Kasumi-1 (cell line): ENCODE results near the gene HOXB3.
"Not testable (repeated sequence)": the region's sequence is repeated elsewhere in the genome, so short reads cannot be mapped to it uniquely, and the experiment has no call there.

Experiments
- DNase-seq, 2 experiments: peaks; one replicate each; lab custom pipeline; 2025; lab: John Stamatoyannopoulos, UW

Gene HOXB3

DNA sequence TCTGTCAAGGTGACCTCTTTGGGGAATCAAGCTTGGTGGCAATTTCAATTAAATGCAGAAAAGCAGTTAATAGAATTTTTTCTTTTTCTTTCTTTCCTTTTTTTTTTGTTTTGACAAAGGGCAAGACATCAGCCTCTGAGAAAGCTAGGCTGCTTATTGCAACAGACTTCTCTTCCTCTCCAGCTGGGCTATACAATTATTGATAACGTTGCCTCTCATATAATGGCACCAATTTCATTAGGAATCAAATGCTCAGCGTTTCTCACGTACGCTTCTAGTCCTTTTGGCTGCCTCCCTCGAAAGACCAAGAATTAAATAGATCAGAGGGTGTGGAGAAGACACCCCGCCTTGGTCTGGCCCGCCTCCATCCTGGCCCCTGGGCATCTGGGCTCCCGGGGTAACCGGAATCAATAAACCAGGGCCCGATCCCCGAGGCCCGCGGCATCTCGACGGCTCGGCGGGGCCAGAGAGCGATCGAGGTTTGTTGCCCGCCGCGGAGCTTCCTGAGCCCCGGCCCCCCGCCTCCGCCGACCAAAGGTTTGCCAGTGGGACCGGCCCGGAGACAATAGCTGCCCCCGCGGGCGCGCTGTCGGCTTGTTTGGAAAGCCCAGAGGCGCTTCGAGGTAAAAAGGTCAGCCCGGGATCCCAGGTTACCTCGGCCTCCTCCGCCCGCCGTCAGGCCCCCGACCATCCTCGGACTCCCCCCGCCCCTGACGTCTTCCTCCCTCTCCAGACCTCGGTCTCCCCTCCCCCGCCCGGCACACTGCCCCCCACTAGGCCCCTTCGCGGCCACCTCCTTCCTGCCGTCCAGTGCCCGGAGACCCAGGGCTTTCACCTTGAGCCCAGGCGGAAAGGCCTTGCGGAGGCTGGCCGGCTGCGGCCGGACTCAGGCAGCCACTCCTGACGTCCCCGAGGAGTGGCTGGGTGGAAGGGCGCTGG is 63.2 kb downstream of the HOXB3 start:
- no peak for DNase-seq

DNA sequence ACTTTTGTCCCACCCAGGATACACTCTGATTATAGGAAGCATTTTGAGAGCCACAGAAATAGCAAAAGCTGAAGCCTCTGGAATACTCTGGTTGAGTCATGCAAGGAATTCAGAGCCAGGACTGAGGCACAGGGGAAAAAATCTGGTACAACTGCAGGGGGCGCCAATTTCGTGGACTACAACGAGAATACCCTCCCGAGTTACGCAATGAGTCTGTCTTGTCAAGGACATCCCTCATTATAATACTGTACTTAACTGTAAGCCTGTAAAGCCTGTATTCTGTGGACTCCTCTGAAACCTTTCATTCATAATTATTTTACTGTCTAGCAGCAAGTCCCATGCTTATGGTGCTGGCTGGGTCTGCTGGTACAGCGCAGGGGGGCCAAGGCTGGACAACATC is 67.0 kb downstream of the HOXB3 start:
- no peak for DNase-seq

DNA sequence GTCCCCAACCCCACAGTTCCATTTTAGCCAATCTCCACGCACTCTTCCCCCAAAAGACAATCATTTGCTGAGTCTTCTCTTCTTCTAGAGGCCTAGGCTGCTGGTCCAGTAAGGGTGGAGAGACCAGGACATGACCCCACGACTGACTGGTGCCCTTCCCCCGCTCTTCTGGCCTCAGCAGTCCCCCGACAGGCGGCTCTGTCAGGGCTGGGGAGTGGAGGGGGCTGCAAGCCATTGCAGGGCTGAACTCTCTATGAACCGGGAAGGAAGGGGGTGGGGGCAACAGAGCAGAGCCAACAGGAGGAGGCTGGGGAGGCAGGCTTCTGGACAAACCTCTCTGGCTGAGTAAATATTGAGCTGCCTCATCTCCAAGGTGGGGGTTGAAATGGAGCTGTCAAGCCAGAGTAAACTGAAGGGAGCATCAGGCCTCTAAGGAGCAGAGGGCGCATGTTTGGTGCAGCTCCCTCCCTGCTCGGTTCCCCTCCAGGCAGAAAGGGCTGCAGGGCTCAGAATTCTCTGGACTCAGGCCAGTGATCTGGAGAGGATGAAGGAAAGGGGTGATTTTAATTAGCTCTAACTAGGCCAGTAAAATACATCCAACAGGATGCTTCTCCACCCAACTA is 67.9 kb downstream of the HOXB3 start:
- no peak for DNase-seq

DNA sequence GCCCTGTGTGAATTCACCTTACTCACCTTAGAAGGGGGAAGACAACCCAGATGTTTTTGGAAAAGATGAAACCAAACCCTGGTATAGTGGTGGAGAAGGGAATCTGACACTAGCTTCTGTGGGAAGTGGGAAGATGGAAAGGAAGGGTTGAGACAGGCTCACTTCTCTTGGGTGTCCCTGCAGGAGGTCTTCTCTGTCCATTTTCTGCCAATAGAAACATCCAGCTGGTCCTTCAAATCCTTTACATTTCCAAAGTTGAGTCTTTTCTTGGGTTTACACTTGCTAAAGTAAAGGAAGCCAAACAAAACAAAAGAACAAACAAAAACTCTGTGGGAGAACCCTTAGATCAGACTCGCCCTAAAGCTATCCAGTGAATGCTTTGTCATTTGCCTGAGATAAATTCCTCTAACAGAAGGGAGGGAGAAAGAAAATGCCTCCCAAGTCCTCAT is 69.4 kb downstream of the HOXB3 start:
- DNase-seq, result no peak

DNA sequence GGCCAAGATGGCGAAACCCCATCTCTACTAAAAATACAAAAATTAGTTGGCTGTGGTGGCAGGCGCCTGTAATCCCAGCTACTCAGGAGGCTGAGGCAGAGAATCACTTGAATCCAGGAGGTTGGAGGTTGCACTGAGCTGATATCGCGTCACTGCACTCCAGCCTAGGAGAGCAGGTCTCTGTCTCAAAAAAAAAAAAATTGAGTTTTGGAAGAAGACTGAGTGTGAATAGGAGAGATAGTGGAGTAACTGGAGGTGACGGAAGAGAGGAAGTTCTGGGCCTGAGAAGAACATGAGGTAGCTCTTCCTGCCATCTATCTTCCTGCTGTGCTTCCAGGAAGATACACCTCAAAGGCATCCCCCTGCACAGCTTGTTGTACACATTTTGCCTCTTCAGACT is 70.6 kb downstream of the HOXB3 start:
- no peak for DNase-seq

DNA sequence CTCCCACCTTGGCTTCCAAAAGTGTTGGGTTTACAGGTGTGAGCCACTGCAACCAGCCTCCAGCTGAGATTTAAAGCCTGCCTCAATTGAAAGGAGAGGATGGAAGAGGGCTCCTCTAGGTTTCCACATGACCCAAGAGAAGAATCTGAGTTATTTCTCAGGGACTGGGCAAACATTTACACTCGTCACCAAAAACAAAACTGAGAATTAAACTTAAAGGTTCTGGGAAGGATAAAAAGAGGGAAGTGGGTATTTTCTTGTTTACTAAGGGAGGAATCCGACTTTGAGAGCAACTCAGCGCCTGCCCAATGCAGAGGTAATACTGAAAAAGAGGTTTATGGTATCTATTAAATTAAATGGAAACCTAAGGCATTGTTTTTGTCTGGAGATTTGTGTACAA is 72.6 kb downstream of the HOXB3 start:
- no peak for DNase-seq

DNA sequence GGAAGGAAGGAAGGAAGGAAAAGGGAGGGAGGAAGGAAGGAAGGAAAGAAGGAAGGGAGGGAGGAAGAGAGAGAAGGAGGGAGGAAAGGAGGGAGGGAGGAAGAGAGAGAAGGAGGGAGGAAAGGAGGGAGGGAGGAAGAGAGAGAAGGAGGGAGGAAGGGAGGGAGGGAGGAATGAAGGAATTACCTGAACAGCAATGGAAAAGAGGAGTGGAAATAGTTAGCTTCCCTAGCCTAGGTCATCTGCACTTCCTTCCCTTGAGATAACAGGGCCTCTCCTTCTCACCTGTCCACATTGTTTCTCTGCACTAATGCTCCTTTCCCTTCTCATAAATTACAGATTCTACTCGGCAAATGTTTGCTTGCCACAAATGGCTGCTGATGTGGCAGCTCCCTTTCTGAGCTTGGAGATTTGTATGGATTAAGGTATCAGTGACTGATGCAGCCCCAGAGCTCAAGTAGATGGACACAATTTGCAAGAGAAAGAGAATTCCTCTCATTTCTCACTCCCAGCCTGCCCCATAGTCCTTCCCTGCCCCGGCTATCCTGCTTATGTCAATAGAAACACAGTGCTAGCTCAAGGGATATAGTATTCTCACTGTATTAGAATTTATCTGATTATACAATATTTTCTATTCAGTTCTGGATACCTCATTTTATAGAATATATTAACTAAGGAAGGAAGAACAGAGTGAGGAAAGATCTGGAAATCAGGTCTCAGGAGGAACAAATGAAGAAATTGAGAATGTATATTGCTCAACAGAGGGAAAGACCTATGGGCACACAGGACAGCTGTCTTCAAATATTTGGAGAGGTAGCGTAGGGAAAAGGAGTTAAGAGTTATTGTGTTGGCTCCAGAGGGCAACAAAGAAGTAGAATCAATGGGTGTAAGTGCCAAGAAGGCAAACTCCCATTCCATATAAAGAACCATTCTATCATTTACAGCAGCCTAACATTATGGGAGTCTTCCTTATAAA is 73.8 kb downstream of the HOXB3 start:
- DNase-seq, result no peak

DNA sequence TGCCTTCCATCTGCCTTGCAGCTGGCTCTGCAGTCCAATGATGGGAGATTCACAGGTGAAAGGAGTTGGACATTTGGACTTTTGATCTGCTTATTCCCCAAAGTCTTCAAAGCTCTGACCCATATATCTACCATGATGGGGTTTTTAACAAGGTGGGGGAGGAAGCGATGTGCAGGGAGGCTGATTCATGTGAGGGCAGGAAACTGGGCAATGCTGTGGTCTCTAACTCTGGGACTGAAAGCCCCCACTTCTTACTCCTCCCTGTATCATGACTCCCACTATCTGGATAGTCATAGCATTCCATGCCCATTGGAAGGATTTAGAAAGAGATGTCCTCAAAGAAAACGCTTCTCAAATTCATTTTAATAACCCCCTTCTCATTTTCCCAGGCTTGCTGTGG is 75.6 kb downstream of the HOXB3 start:
- DNase-seq, result no peak

DNA sequence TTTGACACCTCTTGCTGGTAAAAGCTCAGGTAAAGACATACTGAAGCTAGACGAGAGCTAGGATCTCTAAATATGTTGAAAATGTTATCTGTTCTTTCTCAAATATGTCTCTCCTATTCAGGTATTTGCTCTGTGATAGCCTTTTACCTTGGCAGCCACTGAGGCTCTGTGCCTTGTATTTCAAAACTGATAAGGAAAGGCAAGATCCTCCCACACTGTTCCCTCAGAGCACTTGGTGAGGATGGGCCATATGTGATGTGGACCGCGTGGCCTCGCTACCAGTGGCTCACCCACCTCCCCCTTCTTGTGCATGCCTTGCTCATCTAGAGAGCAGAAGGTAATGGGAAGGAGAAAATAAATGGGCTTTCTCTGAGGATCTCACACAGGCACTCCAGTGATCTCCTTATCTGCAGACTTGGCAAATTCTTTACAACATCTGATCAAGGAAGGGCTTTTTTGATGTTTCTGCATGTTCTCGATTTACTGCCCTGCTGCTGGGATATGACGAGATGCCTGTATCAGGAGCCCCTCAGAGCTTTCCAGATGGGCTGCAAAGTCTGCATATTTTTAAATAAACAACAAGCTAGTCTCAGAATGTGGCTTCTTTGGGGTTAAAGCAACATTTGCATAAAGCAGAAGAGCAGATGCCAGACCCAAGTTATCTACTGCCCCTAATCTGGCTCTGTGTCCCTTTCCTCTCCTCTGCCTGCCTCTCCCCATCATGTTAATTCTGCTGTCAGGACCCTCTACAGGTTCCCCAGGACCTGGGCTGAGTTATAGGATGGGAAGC is 76.2 kb downstream of the HOXB3 start:
- no peak for DNase-seq

DNA sequence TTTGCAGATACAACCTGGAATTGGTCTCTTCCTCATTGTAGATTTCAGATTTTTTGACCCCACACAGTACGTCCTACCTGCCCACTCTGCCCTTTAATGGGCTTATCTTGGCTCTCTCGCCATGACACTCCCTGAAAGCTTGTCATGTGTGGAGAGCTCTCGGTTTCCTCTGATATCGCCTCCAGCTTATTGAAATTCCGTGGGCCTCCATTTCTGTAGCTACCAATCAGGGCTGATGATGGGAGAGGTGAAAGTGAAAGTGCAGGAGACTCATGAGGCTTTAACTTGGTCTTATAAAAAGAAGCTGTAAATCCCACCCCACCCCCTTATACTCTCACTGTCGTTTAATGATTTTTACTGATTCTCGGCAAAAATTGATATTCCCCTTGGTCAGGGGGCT is 76.9 kb downstream of the HOXB3 start:
- DNase-seq, result no peak

DNA sequence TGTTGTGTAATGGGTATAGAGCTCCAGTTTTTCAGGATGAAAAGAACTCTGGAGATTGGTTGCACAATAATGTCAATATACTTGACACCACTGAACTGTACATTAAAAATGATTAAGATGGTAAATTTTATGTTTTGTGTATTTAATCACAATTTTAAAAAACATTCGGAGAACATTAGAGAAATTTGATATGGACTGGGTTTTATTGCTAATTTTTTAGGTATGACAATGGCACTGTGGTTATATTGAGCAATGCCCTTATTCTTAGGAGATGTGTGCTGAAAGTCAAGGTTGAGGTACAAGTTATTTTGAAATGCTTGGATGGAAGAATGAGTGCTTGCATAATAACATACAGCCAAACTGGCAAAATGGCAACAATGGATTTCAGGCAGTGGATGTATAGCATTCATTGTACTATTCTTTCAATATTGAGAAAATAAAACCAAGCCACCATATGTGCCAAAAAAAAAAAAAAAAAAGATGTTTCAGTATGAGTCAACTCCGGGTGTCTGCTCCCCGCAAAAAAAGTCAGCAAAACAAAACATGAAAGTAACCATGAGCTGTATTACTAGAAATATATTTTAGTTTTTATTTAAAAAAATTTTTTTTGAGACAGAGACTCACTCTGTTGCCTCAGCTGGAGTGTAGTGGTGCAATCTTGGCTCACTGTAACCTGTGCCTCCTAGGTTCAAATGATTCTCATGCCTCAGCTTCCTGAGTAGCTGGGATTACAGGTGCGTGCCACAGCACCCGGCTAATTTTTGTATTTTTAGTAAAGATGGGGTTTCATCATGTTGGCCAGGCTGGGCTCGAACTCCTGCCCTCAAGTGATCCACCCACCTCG is 79.1 kb downstream of the HOXB3 start:
- DNase-seq, result no peak

DNA sequence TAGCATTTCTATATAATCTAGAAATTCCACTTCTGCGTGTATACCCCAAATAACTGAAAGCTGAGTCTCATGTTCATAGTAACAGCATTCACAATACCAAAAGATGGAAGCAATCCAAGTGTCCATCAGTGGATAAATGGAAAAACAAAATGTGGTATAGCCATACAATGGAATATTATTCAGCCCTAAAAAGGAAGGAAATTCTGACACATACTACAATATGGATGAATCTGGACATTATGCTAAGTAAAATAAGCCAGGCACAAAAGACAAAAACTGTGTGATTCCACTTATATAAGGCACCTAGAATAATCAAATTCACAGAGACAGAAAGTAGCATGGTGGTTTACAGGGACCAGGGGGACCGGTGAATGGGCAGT is 79.7 kb downstream of the HOXB3 start:
- no peak for DNase-seq

DNA sequence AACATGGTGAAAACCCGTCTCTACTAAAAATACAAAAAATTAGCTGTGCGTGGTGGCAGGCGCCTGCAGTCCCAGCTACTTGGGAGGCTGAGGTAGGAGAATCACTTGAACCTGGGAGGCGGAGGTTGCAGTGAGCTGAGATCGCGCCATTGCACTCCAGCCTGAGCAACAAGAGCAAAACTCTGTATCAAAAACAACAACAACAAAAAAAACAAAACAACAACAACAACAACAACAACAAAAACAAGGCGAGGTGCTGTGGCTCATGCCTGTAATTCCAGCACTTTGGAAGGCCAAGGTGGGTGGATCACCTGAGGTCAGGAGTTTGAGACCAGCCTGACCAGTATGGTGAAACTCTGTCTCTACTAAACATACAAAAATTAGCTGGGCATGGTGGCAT is 80.3 kb downstream of the HOXB3 start:
- not testable (repeated sequence) for DNase-seq

DNA sequence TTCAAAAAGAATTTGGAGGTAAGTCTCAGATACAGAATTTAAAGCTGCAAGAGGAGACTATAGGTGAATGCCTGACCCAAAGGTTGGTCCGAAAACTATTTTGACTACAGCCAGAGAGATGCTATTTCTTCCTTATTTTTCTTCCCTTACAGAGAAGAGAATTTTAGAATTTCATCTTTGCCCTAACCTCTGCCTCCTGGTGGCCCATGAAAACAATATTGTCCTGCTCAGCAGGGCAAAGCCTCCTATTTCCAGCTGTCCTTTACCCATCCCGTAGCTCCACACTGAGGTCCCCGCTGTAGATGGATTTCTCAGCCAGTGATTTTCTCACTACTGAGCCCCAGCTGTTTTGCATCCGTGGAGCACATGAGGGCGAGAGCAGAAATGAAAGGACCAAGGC is 83.8 kb downstream of the HOXB3 start:
- DNase-seq, result no peak

DNA sequence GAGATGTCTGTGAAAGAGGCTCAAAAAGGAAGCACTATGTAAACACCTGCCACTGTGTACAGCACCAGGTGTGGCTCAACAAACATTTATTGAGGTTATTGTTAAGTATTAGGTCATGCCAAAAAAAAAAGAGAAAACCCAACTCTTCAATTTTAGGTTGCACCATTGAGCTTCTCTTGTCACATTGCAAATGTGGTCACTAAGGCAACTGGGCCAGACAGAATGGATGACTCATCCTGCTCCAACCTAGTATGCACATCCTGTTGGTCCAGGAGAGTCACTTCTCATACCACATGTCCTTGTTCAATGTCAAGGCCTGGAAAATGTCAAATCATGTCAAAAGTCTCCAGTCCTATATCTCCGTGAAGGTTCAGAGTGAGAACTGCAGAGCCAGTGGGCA is 84.3 kb downstream of the HOXB3 start:
- DNase-seq, result peak; percentile 22 to 32

DNA sequence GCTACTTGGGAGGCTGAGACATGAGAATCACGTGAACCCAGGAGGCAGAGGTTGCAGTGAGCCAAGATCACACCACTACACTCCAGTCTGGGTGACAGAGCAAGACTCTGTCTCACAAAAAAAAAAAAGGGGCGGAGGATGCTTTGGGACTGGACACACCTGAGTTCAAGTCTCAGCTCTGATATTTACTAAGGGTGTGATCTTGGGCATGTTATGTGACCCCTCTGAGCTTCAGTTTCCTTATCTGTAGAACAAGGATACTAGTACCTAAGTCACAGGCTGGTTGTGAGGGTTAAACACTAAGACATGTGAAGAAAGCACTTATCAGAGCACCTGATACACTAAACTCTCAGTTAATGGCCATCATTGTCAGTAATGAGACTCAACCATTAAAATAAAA is 85.1 kb downstream of the HOXB3 start:
- DNase-seq, result no peak

DNA sequence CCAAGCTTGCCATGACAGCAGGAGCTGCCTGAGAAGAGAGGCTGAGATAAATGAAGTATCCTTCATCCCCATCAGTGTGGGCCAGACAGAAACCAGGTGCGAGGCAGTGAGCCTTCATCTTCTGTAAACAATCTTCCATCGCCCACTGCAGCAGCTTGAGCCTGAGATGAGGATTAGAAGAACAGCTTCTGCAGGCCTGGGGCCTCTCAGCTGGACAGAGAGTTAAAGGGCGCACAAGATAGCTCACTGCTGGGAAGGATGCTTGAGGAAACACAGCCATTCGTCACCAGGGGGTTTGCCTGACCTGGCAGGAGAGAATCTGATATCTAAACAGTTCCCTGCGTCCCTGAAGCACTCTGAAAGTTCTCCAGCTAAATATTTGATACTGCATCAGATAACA is 86.3 kb downstream of the HOXB3 start:
- no peak for DNase-seq

DNA sequence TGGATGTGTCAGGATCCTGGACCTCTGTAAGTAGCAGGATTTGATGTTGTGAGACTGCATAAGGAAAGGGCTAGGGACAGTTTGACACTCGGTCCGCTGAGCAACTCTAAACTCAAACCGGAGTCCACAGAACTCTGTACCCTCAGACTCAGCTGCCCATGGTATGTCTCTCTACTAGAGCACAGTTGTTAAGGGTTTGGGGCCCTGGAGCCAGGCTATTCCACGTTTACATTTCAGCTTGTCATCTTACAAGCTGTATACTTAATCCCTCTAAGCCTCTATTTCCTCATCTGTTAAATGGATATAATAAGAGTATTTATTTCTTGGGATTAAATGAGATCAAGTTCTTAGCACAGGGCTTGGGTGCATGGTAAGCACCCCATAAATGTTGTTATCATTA is 87.1 kb downstream of the HOXB3 start:
- DNase-seq, result no peak

DNA sequence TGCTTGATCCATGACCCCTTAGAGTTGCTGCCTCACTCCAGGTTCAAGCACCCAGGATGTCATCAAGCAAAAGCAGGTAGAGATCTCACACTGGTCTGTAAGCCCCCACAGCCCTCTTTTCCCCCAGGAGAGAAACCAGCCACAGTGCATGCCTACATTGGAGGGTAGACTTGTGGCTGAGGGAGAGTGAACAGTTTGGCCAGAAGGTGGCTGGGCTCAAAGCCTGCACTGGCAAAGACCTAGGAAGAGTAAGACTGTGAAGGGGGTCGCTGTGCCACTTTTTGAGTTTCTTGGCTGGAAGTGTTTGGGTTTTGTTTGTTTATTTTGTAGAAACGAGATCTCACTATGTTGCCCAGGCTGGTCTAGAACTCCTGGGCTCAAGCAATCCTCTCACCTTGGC is 87.7 kb downstream of the HOXB3 start:
- DNase-seq, result no peak
